Osteoblast (primary cell): ENCODE measurements around the gene RAB25. TPM values are rescaled to one million over a fixed set of nuclear protein-coding genes. Genes with fewer than 3 reads are reported as not detected.
A peak's percentile ranks its signal among the peaks of the same experiment; 100 is the strongest.

Experiments
- DNase-seq: peaks from one replicate; pipeline ENCODE4 v3.0.0; 2011; ENCODE audit warnings: low spot score, mixed read lengths; ENCODE audit not compliant: insufficient read length; ENCODE audit errors: missing footprints
- H2AFZ ChIP-seq: 2 replicates; pipeline ENCODE4 v1.6.0; 2011; ENCODE audit warnings: mild to moderate bottlenecking, low read length
- H3K27ac ChIP-seq: 2 replicates; pipeline ENCODE4 v1.5.1; 2011; ENCODE audit warnings: mild to moderate bottlenecking, low read depth, low read length, moderate library complexity
- H3K27me3 ChIP-seq: 2 replicates; pipeline ENCODE4 v1.6.0; 2012; ENCODE audit warnings: mild to moderate bottlenecking, control low read depth, inconsistent platforms, low read length, moderate library complexity; ENCODE audit not compliant: insufficient read depth
- H3K36me3 ChIP-seq: 2 replicates; pipeline ENCODE4 v1.5.1; 2011; ENCODE audit warnings: mild to moderate bottlenecking, low read length, control low read depth, moderate library complexity; ENCODE audit not compliant: insufficient read depth
- H3K4me1 ChIP-seq: 2 replicates; pipeline ENCODE4 v1.5.1; 2011; ENCODE audit warnings: mild to moderate bottlenecking, low read length, control low read depth, moderate library complexity; ENCODE audit not compliant: insufficient read depth
- H3K4me2 ChIP-seq: 2 replicates; pipeline ENCODE4 v1.6.0; 2011; ENCODE audit warnings: mild to moderate bottlenecking, low read length; ENCODE audit not compliant: insufficient read depth
- H3K4me3 ChIP-seq: fragments of 200-600 bp; sonication (generic); 3 replicates; pipeline ENCODE4 v1.5.1; 2012; ENCODE audit warnings: mild to moderate bottlenecking, low read length, inconsistent platforms; ENCODE audit not compliant: insufficient read depth
- H3K79me2 ChIP-seq: 2 replicates; pipeline ENCODE4 v1.6.0; 2012; ENCODE audit warnings: mild to moderate bottlenecking, low read length, control low read depth, inconsistent platforms; ENCODE audit not compliant: insufficient read depth
- H3K9me3 ChIP-seq: 2 replicates; pipeline ENCODE4 v1.5.1; 2011; ENCODE audit warnings: low read depth, low read length, control low read depth
- H4K20me1 ChIP-seq: 2 replicates; pipeline ENCODE4 v1.6.0; 2012; ENCODE audit warnings: mild to moderate bottlenecking, low read length, control low read depth; ENCODE audit not compliant: insufficient read depth
- total RNA-seq: library from RNA; depleted of rRNA; stranded (reverse); fragments of >200 nt; gene quantifications from 2 replicates; pipeline ENCODE4 v1.2.3, GENCODE V29; 2012
- TF ChIP-seq, protein P1 (sequence below): IDR thresholded peaks from 2 replicates; pipeline ENCODE4 v1.5.1; 2011; ENCODE audit warnings: mild to moderate bottlenecking, low read depth, low read length, moderate library complexity; ENCODE audit errors: extremely low read depth

RAB25 gene
- total RNA-seq, 1 donor: not detected

DNA sequence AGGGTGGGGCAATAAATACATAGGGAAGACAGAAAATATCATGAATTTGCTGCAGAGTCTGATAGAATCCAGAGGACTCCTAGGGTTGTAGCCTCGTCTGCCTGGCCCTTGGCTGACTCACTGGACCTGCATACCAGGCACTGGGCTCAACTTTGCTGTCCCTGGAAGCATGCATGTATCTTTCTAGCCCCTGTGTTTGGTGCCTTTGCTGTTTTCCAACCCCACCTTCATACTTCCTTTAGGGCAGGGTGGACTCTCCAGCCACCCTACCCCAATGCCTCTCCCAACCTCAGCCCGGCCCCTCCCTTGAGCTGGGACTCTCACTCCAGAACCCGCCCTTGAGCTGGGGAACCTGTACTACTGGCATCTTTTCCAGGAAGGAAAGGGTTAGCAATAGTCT is 1.2 kb downstream of the RAB25 start:
- Histone ChIP-seq H3K4me3 (no peak overlapping the region), H2AFZ (no peak overlapping the region), H3K27me3 (no peaks in the 10 kb centered on the region), H3K4me2 (no peak overlapping the region), H3K9me3 (no peaks in the 10 kb centered on the region), H4K20me1 (no peaks in the 10 kb centered on the region), H3K27ac (no peak overlapping the region), H3K36me3 (peaks cover 9% of the 10 kb centered on the region), H3K79me2 (no peaks in the 10 kb centered on the region), H3K4me1 (no peaks in the 10 kb centered on the region)
- TF ChIP-seq, protein P1, sequence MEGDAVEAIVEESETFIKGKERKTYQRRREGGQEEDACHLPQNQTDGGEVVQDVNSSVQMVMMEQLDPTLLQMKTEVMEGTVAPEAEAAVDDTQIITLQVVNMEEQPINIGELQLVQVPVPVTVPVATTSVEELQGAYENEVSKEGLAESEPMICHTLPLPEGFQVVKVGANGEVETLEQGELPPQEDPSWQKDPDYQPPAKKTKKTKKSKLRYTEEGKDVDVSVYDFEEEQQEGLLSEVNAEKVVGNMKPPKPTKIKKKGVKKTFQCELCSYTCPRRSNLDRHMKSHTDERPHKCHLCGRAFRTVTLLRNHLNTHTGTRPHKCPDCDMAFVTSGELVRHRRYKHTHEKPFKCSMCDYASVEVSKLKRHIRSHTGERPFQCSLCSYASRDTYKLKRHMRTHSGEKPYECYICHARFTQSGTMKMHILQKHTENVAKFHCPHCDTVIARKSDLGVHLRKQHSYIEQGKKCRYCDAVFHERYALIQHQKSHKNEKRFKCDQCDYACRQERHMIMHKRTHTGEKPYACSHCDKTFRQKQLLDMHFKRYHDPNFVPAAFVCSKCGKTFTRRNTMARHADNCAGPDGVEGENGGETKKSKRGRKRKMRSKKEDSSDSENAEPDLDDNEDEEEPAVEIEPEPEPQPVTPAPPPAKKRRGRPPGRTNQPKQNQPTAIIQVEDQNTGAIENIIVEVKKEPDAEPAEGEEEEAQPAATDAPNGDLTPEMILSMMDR: no peak
- DNase-seq: peak; percentile 87

- Histone ChIP-seq H3K9me3 (no peaks in the 10 kb centered on the region), H2AFZ (no peak overlapping the region), H3K4me1 (no peaks in the 10 kb centered on the region), H3K36me3 (no peaks in the 10 kb centered on the region), H3K4me2 (no peak overlapping the region), H3K4me3 (no peak overlapping the region), H3K27me3 (no peaks in the 10 kb centered on the region), H4K20me1 (no peaks in the 10 kb centered on the region), H3K79me2 (no peaks in the 10 kb centered on the region), H3K27ac (no peak overlapping the region)
- DNase-seq: peak; percentile 34
- TF ChIP-seq, protein P1: no peak
Observed at GRCh38 chr1:156063997-156064285, 3.0 kb downstream of the RAB25 start.

DNA sequence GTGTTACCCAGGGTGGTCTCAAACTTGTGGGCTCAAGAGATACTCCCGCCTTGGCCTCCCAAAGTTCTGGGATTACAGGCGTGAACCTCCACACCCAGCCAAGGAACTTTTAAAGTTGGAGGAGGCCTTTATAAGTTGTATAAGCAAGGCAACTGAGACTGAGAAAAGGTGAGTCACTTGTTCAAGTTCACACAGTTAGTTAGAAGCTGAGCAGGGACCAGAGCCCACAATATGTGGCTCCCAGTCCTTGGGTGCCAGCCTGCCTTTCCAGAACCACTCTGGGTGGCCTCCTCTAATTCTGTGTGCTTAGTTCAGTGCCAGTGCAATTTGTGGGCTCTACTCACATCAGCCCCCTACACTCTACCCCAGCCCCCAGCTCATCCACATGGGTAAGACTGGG is 3.7 kb downstream of the RAB25 start:
- Histone ChIP-seq H3K79me2 (no peaks in the 10 kb centered on the region), H3K4me3 (no peak overlapping the region), H4K20me1 (no peaks in the 10 kb centered on the region), H3K27ac (no peak overlapping the region), H3K4me2 (no peak overlapping the region), H3K9me3 (no peaks in the 10 kb centered on the region), H3K27me3 (no peaks in the 10 kb centered on the region), H2AFZ (no peak overlapping the region), H3K4me1 (no peaks in the 10 kb centered on the region), H3K36me3 (no peaks in the 10 kb centered on the region)
- DNase-seq: peak; percentile 81
- TF ChIP-seq, protein P1: no peak

- Histone ChIP-seq H3K27me3 (no peaks in the 10 kb centered on the region), H3K36me3 (no peaks in the 10 kb centered on the region), H3K27ac (no peak overlapping the region), H3K9me3 (no peaks in the 10 kb centered on the region), H3K4me3 (no peak overlapping the region), H4K20me1 (no peaks in the 10 kb centered on the region), H3K79me2 (no peaks in the 10 kb centered on the region), H2AFZ (no peak overlapping the region), H3K4me2 (no peak overlapping the region), H3K4me1 (no peaks in the 10 kb centered on the region)
- TF ChIP-seq, protein P1: no peak
- DNase-seq: no peak
Observed at GRCh38 chr1:156065212-156065611, 4.3 kb downstream of the RAB25 start.
